Type B pancreatic cell (in vitro differentiated cells): ENCODE results near the gene APOC3. TPM values are rescaled to one million over a fixed set of nuclear protein-coding genes. Genes with fewer than 3 reads are reported as not detected.
A peak's percentile ranks its signal among the peaks of the same experiment; 100 is the strongest.

ENCODE experiments used
- DNase-seq: peaks from one replicate; pipeline ENCODE4 v3.0.0; 2021; ENCODE audit warnings: mixed read lengths; ENCODE audit not compliant: unreplicated experiment; ENCODE audit errors: extremely low spot score
- H3K27ac Mint-ChIP-seq: 2 replicates; pipeline ENCODE4 v1.8.0; 2021; ENCODE audit warnings: mild to moderate bottlenecking, mixed read lengths
- H3K27me3 Mint-ChIP-seq: 2 replicates; pipeline ENCODE4 v1.8.0; 2021; ENCODE audit warnings: mixed read lengths
- H3K36me3 Mint-ChIP-seq: 2 replicates; pipeline ENCODE4 v1.8.0; 2021; ENCODE audit warnings: mixed read lengths
- H3K4me1 Mint-ChIP-seq: one replicate; pipeline ENCODE4 v1.8.0; 2021; ENCODE audit warnings: mixed read lengths; ENCODE audit not compliant: unreplicated experiment
- H3K4me3 Mint-ChIP-seq: 2 replicates; pipeline ENCODE4 v1.8.0; 2021; ENCODE audit warnings: mild to moderate bottlenecking, mixed read lengths
- H3K9me3 Mint-ChIP-seq: 2 replicates; pipeline ENCODE4 v1.8.0; 2021; ENCODE audit warnings: mixed read lengths
- CTCF ChIP-seq: fragments of 200-600 bp; sonication (generic); conservative IDR thresholded peaks from 2 replicates; pipeline ENCODE4 v1.5.0; 2021; ENCODE audit warnings: antibody characterized with exemption, mild to moderate bottlenecking
- total RNA-seq: library from RNA; stranded (reverse); gene quantifications from 2 replicates; pipeline ENCODE4 v1.2.1, GENCODE V29; 2021; ENCODE audit warnings: low replicate concordance

Gene APOC3
- total RNA-seq, 1 donor from 2014 or later: 21.6 TPM

GRCh38 chr11:116849486-116849885, 19.8 kb downstream of the APOC3 start:
- no peak for TF ChIP-seq CTCF
- DNase-seq: no peak
- Mint-ChIP-seq H3K4me3 (no peak overlapping the region), H3K4me1 (peaks cover 9% of the 10 kb centered on the region), H3K27me3 (no peaks in the 10 kb centered on the region), H3K36me3 (peaks cover 28% of the 10 kb centered on the region), H3K9me3 (no peaks in the 10 kb centered on the region), H3K27ac (no peak overlapping the region)

GRCh38 chr11:116851626-116852025, 21.9 kb downstream of the APOC3 start:
- TF ChIP-seq CTCF: no peak
- H3K27ac Mint-ChIP-seq: peak overlapping the region; percentile 6
- no peaks in the 10 kb centered on the region for H3K9me3 Mint-ChIP-seq
- H3K27me3 Mint-ChIP-seq: no peaks in the 10 kb centered on the region
- peaks cover 34% of the 10 kb centered on the region for H3K36me3 Mint-ChIP-seq
- peaks cover 9% of the 10 kb centered on the region for H3K4me1 Mint-ChIP-seq
- no peak for DNase-seq
- no peak overlapping the region for H3K4me3 Mint-ChIP-seq

GRCh38 chr11:116852261-116853031, 22.7 kb downstream of the APOC3 start:
- H3K4me1 Mint-ChIP-seq: peaks cover 9% of the 10 kb centered on the region
- no peak for TF ChIP-seq CTCF
- no peak for DNase-seq
- no peak overlapping the region for H3K4me3 Mint-ChIP-seq
- H3K36me3 Mint-ChIP-seq: peaks cover 38% of the 10 kb centered on the region
- H3K9me3 Mint-ChIP-seq: no peaks in the 10 kb centered on the region
- no peaks in the 10 kb centered on the region for H3K27me3 Mint-ChIP-seq
- peak overlapping the region; percentile 78 for H3K27ac Mint-ChIP-seq

GRCh38 chr11:116853461-116854073, 23.9 kb downstream of the APOC3 start:
- Mint-ChIP-seq H3K9me3 (no peaks in the 10 kb centered on the region), H3K4me1 (peaks cover 9% of the 10 kb centered on the region), H3K4me3 (no peak overlapping the region), H3K27ac (peak overlapping the region; percentile 7), H3K27me3 (no peaks in the 10 kb centered on the region), H3K36me3 (peaks cover 43% of the 10 kb centered on the region)
- DNase-seq: no peak
- TF ChIP-seq CTCF: no peak

GRCh38 chr11:116855413-116855812, 25.7 kb downstream of the APOC3 start:
- H3K36me3 Mint-ChIP-seq: peaks cover 41% of the 10 kb centered on the region
- no peak overlapping the region for H3K27ac Mint-ChIP-seq
- peaks cover 9% of the 10 kb centered on the region for H3K4me1 Mint-ChIP-seq
- no peak for DNase-seq
- no peaks in the 10 kb centered on the region for H3K27me3 Mint-ChIP-seq
- H3K4me3 Mint-ChIP-seq: no peak overlapping the region
- no peak for TF ChIP-seq CTCF
- no peaks in the 10 kb centered on the region for H3K9me3 Mint-ChIP-seq
